Mesendoderm (in vitro differentiated cells): ENCODE results near the gene PLSCR3.
A peak's percentile ranks its signal among the peaks of the same experiment; 100 is the strongest.

Experiments used
- DNase-seq: peaks from one replicate; pipeline ENCODE4 v3.0.0; 2013
- H2AK5ac ChIP-seq: 2 replicates; pipeline ENCODE4 v1.6.1; 2013; ENCODE audit warnings: low read length, inconsistent platforms
- H2BK120ac ChIP-seq: 2 replicates; pipeline ENCODE4 v1.6.1; 2013; ENCODE audit warnings: low read depth, mild to moderate bottlenecking, low read length, moderate library complexity, mixed read lengths
- H2BK15ac ChIP-seq: replicated peaks from 2 replicates; pipeline ENCODE4 v1.6.1; 2013; ENCODE audit warnings: low read depth, mild to moderate bottlenecking, moderate library complexity
- H2BK5ac ChIP-seq: 2 replicates; pipeline ENCODE4 v1.6.1; 2013; ENCODE audit warnings: low read length, inconsistent platforms
- H3K18ac ChIP-seq: 2 replicates; pipeline ENCODE4 v1.6.1; 2013; ENCODE audit warnings: mild to moderate bottlenecking, low read length, mixed read lengths
- H3K23ac ChIP-seq: one replicate; pipeline ENCODE4 v1.6.1; 2013; ENCODE audit warnings: low read length
- H3K27ac ChIP-seq: 2 replicates; pipeline ENCODE4 v1.5.1; 2013; ENCODE audit warnings: low read depth, mild to moderate bottlenecking, inconsistent platforms, low read length, moderate library complexity
- H3K27me3 ChIP-seq: 2 replicates; pipeline ENCODE4 v1.6.1; 2013; ENCODE audit warnings: low read length, control low read depth, mild to moderate bottlenecking, inconsistent platforms; ENCODE audit not compliant: insufficient read depth, poor library complexity
- H3K36me3 ChIP-seq: 2 replicates; pipeline ENCODE4 v1.6.1; 2013; ENCODE audit warnings: low read length, inconsistent platforms; ENCODE audit not compliant: control insufficient read depth, insufficient read depth
- H3K4ac ChIP-seq: one replicate; pipeline ENCODE4 v1.6.1; 2013; ENCODE audit warnings: low read depth, mild to moderate bottlenecking, low read length, moderate library complexity
- H3K4me1 ChIP-seq: 2 replicates; pipeline ENCODE4 v1.6.1; 2013; ENCODE audit warnings: low read depth, low read length, inconsistent platforms; ENCODE audit not compliant: control insufficient read depth
- H3K4me2 ChIP-seq: 2 replicates; pipeline ENCODE4 v1.6.1; 2013; ENCODE audit warnings: low read length
- H3K4me3 ChIP-seq: 2 replicates; pipeline ENCODE4 v1.5.1; 2013; ENCODE audit warnings: mild to moderate bottlenecking, low read length
- H3K56ac ChIP-seq: one replicate; pipeline ENCODE4 v1.6.1; 2013; ENCODE audit warnings: low read length
- H3K79me1 ChIP-seq: 2 replicates; pipeline ENCODE4 v1.6.1; 2013; ENCODE audit warnings: low read length, inconsistent platforms
- H3K79me2 ChIP-seq: 2 replicates; pipeline ENCODE4 v1.6.1; 2013; ENCODE audit warnings: mild to moderate bottlenecking, low read length; ENCODE audit not compliant: control insufficient read depth, insufficient read depth
- H3K9ac ChIP-seq: 2 replicates; pipeline ENCODE4 v1.6.1; 2013; ENCODE audit warnings: low read length, inconsistent platforms
- H4K5ac ChIP-seq: one replicate; pipeline ENCODE4 v1.6.1; 2013; ENCODE audit warnings: low read length
- H4K8ac ChIP-seq: one replicate; pipeline ENCODE4 v1.6.1; 2013; ENCODE audit warnings: low read depth, mild to moderate bottlenecking, control low read depth, low read length, moderate library complexity
- WGBS: extraction: QIAGEN DNeasy Blood & Tissue Kit; methylation state at CpG from one replicate; pipeline ENCODE4 v1.1.7; 2013; ENCODE audit warnings: low lambda C conversion rate, missing lambda C conversion rate; ENCODE audit not compliant: insufficient coverage; ENCODE audit errors: extremely low coverage; 5-methylcytosine and 5-hydroxymethylcytosine counted together

Gene PLSCR3

DNA sequence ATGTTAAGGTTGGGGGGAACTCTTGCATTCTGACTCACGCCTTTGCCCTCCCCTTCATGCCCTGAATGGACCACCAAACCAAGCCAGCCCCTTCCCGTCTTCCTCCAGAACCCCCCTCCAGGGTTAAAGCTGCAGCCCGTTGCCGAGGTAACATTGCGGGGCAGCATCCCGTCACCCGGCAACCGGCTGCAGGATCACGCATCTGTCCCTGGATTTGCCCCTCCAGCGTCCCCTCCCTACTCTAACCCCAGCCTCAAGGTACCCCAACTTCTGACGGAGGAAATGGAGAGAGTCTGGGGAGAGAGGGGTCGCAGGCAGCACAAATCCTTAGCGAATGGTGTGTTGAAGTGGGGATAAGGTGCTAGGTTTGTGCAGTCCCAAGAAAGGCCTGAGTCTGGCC, 12.8 kb upstream of the PLSCR3 start:
- H2BK15ac ChIP-seq = no peak overlapping the region
- H3K36me3 ChIP-seq = no peaks in the 10 kb centered on the region
- H3K4ac ChIP-seq = no peak overlapping the region
- H2BK5ac ChIP-seq = no peak overlapping the region
- DNase-seq = no peak
- H3K56ac ChIP-seq = no peak overlapping the region
- no peaks in the 10 kb centered on the region for H3K79me1 ChIP-seq
- H4K8ac ChIP-seq = no peak overlapping the region
- no peak overlapping the region for H2AK5ac ChIP-seq
- H3K27ac ChIP-seq = no peak overlapping the region
- no peaks in the 10 kb centered on the region for H3K79me2 ChIP-seq
- H3K18ac ChIP-seq = no peak overlapping the region
- peaks cover 9% of the 10 kb centered on the region for H3K4me1 ChIP-seq
- no CpG with 5 or more reads among the region's 13 CpGs for WGBS
- H3K23ac ChIP-seq = no peak overlapping the region
- no peak overlapping the region for H4K5ac ChIP-seq
- H3K27me3 ChIP-seq = no peaks in the 10 kb centered on the region
- no peak overlapping the region for H2BK120ac ChIP-seq
- H3K9ac ChIP-seq = no peak overlapping the region
- H3K4me3 ChIP-seq = no peak overlapping the region
- no peak overlapping the region for H3K4me2 ChIP-seq

DNA sequence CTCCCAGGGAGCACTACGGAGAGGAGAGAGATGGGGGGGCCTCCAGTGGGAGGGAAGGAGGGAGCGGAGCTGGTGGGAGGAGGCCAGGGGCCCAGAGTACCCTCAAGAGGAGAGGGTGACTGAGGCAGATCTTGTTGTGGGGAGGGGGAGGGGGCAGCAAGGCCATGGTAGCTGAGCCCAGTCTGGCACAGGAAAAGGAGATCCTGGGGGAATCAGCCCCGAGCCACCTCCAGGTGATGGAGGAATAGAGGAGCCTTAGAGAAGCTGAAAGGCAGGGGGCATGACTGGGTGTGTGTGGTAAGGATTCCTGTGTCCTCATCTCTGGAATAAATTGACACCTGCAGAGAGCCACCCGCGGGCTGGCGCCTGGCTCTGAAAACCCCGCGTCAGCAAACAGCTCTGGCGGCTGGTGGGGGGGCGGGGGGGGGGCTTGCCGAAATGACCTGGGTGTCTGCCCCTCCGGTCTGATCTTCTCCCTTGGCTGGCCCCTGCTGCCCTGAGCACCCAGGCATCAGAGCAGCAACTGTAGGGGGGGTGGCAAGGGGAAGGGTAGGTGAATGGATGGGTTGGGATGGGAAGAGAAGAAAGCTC, 12.0 kb upstream of the PLSCR3 start:
- Histone ChIP-seq H3K4ac (no peak overlapping the region), H2AK5ac (no peak overlapping the region), H3K23ac (no peak overlapping the region), H3K27me3 (no peaks in the 10 kb centered on the region), H3K4me3 (no peak overlapping the region), H3K9ac (no peak overlapping the region), H3K27ac (no peak overlapping the region), H4K5ac (no peak overlapping the region), H3K36me3 (no peaks in the 10 kb centered on the region), H3K56ac (peak overlapping the region; percentile 78), H3K79me2 (no peaks in the 10 kb centered on the region), H4K8ac (no peak overlapping the region), H3K4me1 (peaks cover 9% of the 10 kb centered on the region), H2BK15ac (no peak overlapping the region), H3K4me2 (peak overlapping the region; percentile 61), H3K79me1 (no peaks in the 10 kb centered on the region), H2BK120ac (no peak overlapping the region), H3K18ac (no peak overlapping the region), H2BK5ac (no peak overlapping the region)
- WGBS = no CpG with 5 or more reads among the region's 12 CpGs
- DNase-seq = peak; percentile 47

DNA sequence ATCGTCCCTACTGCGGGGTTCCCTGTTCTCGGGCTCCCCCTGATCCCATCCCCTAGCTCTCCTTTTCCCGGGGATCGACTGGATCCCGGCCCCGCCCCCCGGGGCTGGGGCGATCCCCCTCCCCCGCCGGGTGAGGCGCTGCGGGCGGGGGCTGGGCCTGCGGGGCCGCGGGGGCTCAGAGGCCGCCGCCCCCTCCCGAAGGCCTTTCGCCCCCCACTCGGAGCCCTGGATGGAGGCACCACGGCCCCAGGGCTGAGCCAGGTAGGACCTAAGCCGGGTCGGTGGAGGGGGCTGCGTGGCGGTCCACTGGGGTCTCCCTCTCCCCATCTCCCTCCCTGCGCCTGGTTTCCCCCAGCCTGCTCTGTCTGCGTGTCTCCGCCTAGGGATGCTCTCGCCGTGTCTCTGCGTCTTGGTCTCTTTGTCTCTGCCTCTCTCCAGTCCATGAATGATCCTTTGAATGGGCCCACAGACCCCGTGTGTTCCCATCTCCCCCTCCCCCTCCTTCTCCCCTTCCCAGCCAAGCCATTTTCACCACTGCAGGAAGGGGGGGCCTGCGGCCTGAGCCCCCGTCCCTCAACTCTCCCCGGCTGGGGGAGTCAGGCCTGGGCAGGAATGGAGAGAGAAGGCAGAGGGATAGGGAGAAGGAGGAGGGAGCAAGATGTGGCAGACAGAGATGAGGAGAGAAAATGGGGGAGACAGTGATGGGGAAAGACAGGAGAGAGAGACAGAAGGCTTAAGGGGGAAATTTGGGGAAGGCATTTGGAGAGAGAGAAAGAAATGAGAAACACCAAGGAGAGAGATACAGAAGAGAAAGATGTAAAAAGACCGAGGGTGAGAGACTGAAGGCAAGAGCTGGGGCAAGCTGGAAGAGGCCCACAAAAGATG, 11.3 kb upstream of the PLSCR3 start:
- Histone ChIP-seq H2AK5ac (peak overlapping the region; percentile 50), H3K27ac (peak overlapping the region; percentile 26)

DNA sequence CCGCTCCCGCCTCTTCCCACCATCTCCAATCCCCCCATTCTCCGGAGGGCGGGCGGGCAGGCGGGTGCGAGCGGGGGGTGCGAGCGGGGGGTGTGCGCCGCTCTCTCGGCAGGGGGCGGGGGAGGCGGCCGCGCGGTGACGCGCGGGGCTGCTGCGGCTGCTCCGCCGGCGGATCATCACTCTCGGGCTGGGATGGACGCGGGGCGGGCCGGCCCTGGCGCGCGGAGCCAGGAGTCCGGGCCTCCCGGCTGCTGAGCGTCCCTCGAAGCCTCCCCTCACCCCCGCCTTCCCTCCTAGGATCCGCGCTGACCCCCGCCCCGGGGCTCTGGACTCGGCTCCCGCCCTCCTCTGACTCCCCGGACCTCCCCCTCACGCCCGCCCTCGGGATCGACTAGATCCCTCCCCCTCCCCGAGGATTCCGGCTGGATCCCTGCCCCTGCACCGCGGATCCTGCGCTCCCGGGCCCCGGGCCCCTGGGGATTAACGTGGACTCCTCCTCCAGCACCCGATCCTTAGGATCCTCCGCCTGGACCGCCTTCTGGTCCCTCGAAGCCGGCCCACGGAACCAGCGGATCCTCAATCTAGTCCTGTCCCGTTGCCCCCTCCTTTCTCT, 10.5 kb upstream of the PLSCR3 start:
- Histone ChIP-seq H3K23ac (peak overlapping the region; percentile 66), H3K4me2 (peak overlapping the region; percentile 97), H3K9ac (peak overlapping the region; percentile 93), H3K18ac (peak overlapping the region; percentile 89), H4K5ac (no peak overlapping the region), H3K79me2 (no peaks in the 10 kb centered on the region), H3K27ac (peak overlapping the region; percentile 46), H3K4ac (peak overlapping the region; percentile 93), H3K56ac (peak overlapping the region; percentile 92), H3K4me3 (peak overlapping the region; percentile 90), H2BK5ac (no peak overlapping the region), H3K4me1 (peaks cover 9% of the 10 kb centered on the region), H3K27me3 (no peaks in the 10 kb centered on the region), H2BK15ac (no peak overlapping the region), H3K36me3 (no peaks in the 10 kb centered on the region), H2BK120ac (peak overlapping the region; percentile 52), H3K79me1 (no peaks in the 10 kb centered on the region), H2AK5ac (no peak overlapping the region), H4K8ac (no peak overlapping the region)
- WGBS = no CpG with 5 or more reads among the region's 65 CpGs
- peak; percentile 76 for DNase-seq

More for the DNA sequence above, 11.3 kb upstream of the PLSCR3 start:
- peak overlapping the region; percentile 90 for H3K4me3 ChIP-seq
- no peak overlapping the region for H3K23ac ChIP-seq
- peak overlapping the region; percentile 52 for H2BK120ac ChIP-seq
- H3K9ac ChIP-seq = peak overlapping the region; percentile 93
- H3K4ac ChIP-seq = peak overlapping the region; percentile 93
- H3K18ac ChIP-seq = peak overlapping the region; percentile 89
- no peaks in the 10 kb centered on the region for H3K79me1 ChIP-seq
- H3K79me2 ChIP-seq = no peaks in the 10 kb centered on the region
- no peak overlapping the region for H4K5ac ChIP-seq
- peak overlapping the region; percentile 97 for H3K4me2 ChIP-seq
- no CpG with 5 or more reads among the region's 38 CpGs for WGBS
- H4K8ac ChIP-seq = no peak overlapping the region
- no peak overlapping the region for H2BK5ac ChIP-seq
- peak; percentile 62 for DNase-seq
- H3K27me3 ChIP-seq = no peaks in the 10 kb centered on the region
- H3K4me1 ChIP-seq = peaks cover 9% of the 10 kb centered on the region
- no peak overlapping the region for H2BK15ac ChIP-seq
- H3K36me3 ChIP-seq = no peaks in the 10 kb centered on the region
- H3K56ac ChIP-seq = peak overlapping the region; percentile 92

DNA sequence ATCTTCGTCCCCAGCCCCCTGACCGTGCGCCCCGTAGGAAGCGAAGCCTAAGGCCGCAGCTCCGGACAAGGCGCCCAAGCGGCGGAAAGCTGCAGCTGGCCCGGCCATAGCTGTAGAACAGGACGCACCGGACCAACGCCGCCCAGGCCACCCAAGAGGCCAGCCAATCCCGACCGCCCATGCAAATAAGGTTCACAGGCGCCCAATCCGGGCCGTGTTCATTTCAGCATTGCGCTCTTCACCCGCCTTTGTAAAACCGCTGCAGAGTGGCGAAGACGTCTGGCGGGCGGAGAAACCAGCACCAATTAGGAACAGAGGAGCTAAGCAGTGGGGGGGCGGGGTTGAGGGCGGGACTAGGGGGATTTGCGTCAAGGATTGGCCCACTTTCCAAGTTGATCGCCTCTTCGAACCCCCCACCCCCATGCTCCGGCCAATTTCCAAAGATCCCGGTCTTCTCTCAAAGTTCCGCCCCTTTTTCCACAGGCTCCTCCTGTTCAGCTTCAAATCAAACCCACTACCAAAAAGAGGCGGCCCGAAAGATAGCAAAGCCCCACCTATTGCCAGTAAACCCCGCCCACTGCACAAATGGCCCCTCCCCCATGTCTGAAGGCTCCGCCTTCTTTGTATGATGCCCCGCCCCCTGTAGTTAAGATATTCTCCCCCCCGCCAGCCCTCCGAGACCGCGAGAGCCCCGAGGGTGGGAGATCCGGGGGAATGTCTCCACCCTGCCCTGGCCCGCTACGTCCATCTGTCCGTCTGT, 9.8 kb upstream of the PLSCR3 start, which contains the start of gene TMEM256:
TMEM256 (minus strand) TSS at position 121 of the 760 bp plus-strand sequence; CDS start at position 108, 13 bp downstream.
- peak within 1 kb of the TSS; percentile 91 for H3K18ac ChIP-seq
- peak within 1 kb of the TSS; percentile 64 for H2BK5ac ChIP-seq
- no peaks in the 10 kb centered on the region for H3K36me3 ChIP-seq
- H3K56ac ChIP-seq = peak within 1 kb of the TSS; percentile 96
- no peak within 1 kb of the TSS for H4K8ac ChIP-seq
- H3K27me3 ChIP-seq = no peaks in the 10 kb centered on the region
- H3K23ac ChIP-seq = no peak within 1 kb of the TSS
- peak within 1 kb of the TSS; percentile 90 for H3K4me3 ChIP-seq
- peak within 1 kb of the TSS; percentile 92 for H3K27ac ChIP-seq
- peak within 1 kb of the TSS; percentile 35 for H3K4me2 ChIP-seq
- no peak within 1 kb of the TSS for H2AK5ac ChIP-seq
- no peak within 1 kb of the TSS for H2BK15ac ChIP-seq
- peaks cover 9% of the 10 kb centered on the region for H3K4me1 ChIP-seq
- H3K79me2 ChIP-seq = no peaks in the 10 kb centered on the region
- peak within 1 kb of the TSS; percentile 93 for H3K9ac ChIP-seq
- H3K4ac ChIP-seq = peak within 1 kb of the TSS; percentile 93
- no CpG with 5 or more reads among the region's 49 CpGs for WGBS
- no peak within 1 kb of the TSS for H4K5ac ChIP-seq
- H3K79me1 ChIP-seq = no peaks in the 10 kb centered on the region
- peak within 1 kb of the TSS; percentile 31 for H2BK120ac ChIP-seq
- peak; percentile 100 for DNase-seq
